HepG2 (cell line): ENCODE measurements around the gene CAND2. TPM values are rescaled to one million over a fixed set of nuclear protein-coding genes. Genes with fewer than 3 reads are reported as not detected.

Source experiments
- ATAC-seq: fragments of 200-7000 bp; cut with Tn5 transposase; 3 replicates; pipeline ENCODE4 v1.9.1; 2020; ENCODE audit warnings: mild to moderate bottlenecking, moderate library complexity
- BruUV-seq: library from RNA; stranded (reverse); fragments of 400-500 nt; replicated peaks from 2 replicates; lab custom pipeline; 2021; lab: Mats Ljungman, UMichigan
- CTCF ChIA-PET: fragments of 300-600 bp; formaldehyde crosslinking; extraction: SDS; loops from one replicate; lab custom pipeline; 2021; ENCODE audit warnings: low total read pairs, inconsistent platforms, low intra/inter-chr PET ratio; lab: Yijun Ruan, JAX
- POLR2A ChIA-PET: fragments of 350-600 bp; sonication (Branson Sonifier 250); formaldehyde crosslinking; loops from one replicate; lab custom pipeline; 2020; ENCODE audit warnings: antibody characterized with exemption, inconsistent platforms; lab: Yijun Ruan, JAX
- DNase-seq: peaks from one replicate; pipeline ENCODE4 v3.0.0-alpha.2; 2015; ENCODE audit warnings: low spot score
- FAIRE-seq: peaks from 3 replicates; lab custom pipeline; 2011; peaks lifted over from hg19 to GRCh38; lab: Jason Lieb, UNC
- H2AFZ ChIP-seq: one replicate; pipeline ENCODE4 v1.6.1; 2011; ENCODE audit warnings: low read length, inconsistent platforms
- H3K27ac ChIP-seq: fragments of 300-600 bp; 3 replicates; pipeline ENCODE4 v1.8.0; 2011; ENCODE audit warnings: mixed run types, mild to moderate bottlenecking, mixed read lengths, low read length, inconsistent platforms; ENCODE audit not compliant: insufficient read depth; ENCODE audit errors: extremely low read length
- H3K27me3 ChIP-seq, 2 experiments: fragments of 200-600 bp in 1 of 2; 2 replicates in 1 of 2; 3 replicates in 1 of 2; pipeline versions ENCODE4 v1.6.0 to v1.8.0; 2011; ENCODE audit warnings: low read length in 2 of 2, mild to moderate bottlenecking in 2 of 2, moderate library complexity in 2 of 2, inconsistent platforms in 1 of 2; ENCODE audit not compliant: insufficient read depth in 2 of 2, control insufficient read depth in 1 of 2
- H3K36me3 ChIP-seq, 2 experiments: fragments of 200-600 bp in 1 of 2; replicated peaks in 1 of 2; 2 replicates in 1 of 2; 3 replicates in 1 of 2; pipeline versions ENCODE4 v1.5.1 to v1.8.0; 2011; ENCODE audit warnings: low read length in 2 of 2, inconsistent platforms in 1 of 2; ENCODE audit not compliant: insufficient read depth in 2 of 2, control insufficient read depth in 1 of 2
- H3K4me1 ChIP-seq: 2 replicates; pipeline ENCODE4 v1.5.1; 2012; ENCODE audit warnings: low read length, inconsistent platforms; ENCODE audit not compliant: insufficient read depth
- H3K4me2 ChIP-seq: 2 replicates; pipeline ENCODE4 v1.6.0; 2011; ENCODE audit warnings: low read depth, low read length, inconsistent platforms
- H3K4me3 ChIP-seq, 3 experiments: fragments of 200-600 bp in 1 of 3; sonication (generic), shearing (Covaris generic) in 1 of 3; replicated peaks in 1 of 3; 2 replicates each; pipeline ENCODE4 v1.5.1; 2011 to 2016; ENCODE audit warnings: low read length in 3 of 3, inconsistent platforms in 2 of 3, low read depth in 2 of 3, mild to moderate bottlenecking in 2 of 3, control low read depth in 1 of 3, mixed read lengths in 1 of 3; ENCODE audit not compliant: insufficient read depth in 1 of 3
- H3K79me2 ChIP-seq: one replicate; pipeline ENCODE4 v1.6.1; 2011; ENCODE audit warnings: low read length, inconsistent platforms; ENCODE audit not compliant: insufficient read depth
- H3K9ac ChIP-seq: 2 replicates; pipeline ENCODE4 v1.6.0; 2011; ENCODE audit warnings: mild to moderate bottlenecking, low read depth, low read length, inconsistent platforms; ENCODE audit not compliant: insufficient read depth
- H3K9me3 ChIP-seq: 2 replicates; pipeline ENCODE4 v1.5.1; 2012; ENCODE audit warnings: mild to moderate bottlenecking, low read length
- H4K20me1 ChIP-seq: 2 replicates; pipeline ENCODE4 v1.6.0; 2011; ENCODE audit warnings: inconsistent platforms, mild to moderate bottlenecking, low read length, moderate library complexity; ENCODE audit not compliant: insufficient read depth
- ADNP ChIP-seq: sonication (generic); formaldehyde crosslinking; IDR thresholded peaks from 2 replicates; pipeline ENCODE4 v1.4.0; 2020; ENCODE audit warnings: missing genetic modification reagents
- CHCHD3 ChIP-seq: sonication (generic); formaldehyde crosslinking; IDR thresholded peaks from 2 replicates; pipeline ENCODE4 v1.8.0; 2022; ENCODE audit warnings: mild to moderate bottlenecking, missing genetic modification reagents, moderate library complexity
- DDIT3 ChIP-seq: sonication (generic); formaldehyde crosslinking; IDR thresholded peaks from 2 replicates; pipeline ENCODE4 v1.4.0; 2020; ENCODE audit warnings: mild to moderate bottlenecking, missing genetic modification reagents
- DPF2 ChIP-seq: sonication (generic); formaldehyde crosslinking; IDR thresholded peaks from 2 replicates; pipeline ENCODE4 v1.4.0; 2020; ENCODE audit warnings: mild to moderate bottlenecking, low read depth, missing genetic modification reagents, borderline replicate concordance
- KLF11 ChIP-seq: IDR thresholded peaks from 2 replicates; pipeline ENCODE4 v1.6.1; 2016; ENCODE audit warnings: missing compliant biosample characterization
- KLF13 ChIP-seq: sonication (generic); formaldehyde crosslinking; IDR thresholded peaks from 2 replicates; pipeline ENCODE4 v1.4.0; 2020; ENCODE audit warnings: mild to moderate bottlenecking, missing genetic modification reagents
- POLR2AphosphoS2 ChIP-seq: IDR thresholded peaks from 2 replicates; pipeline ENCODE4 v1.6.1; 2011; ENCODE audit warnings: low read depth, low read length, improper control_type of control experiment
- RFX5 ChIP-seq: IDR thresholded peaks from 2 replicates; pipeline ENCODE4 v1.6.1; 2011; ENCODE audit warnings: low read depth, low read length, improper control_type of control experiment
- SAFB2 ChIP-seq: sonication (generic); formaldehyde crosslinking; IDR thresholded peaks from 2 replicates; pipeline ENCODE4 v1.5.1; 2020; ENCODE audit warnings: missing genetic modification reagents, low read depth, mild to moderate bottlenecking, borderline replicate concordance
- SATB2 ChIP-seq: sonication (generic); formaldehyde crosslinking; IDR thresholded peaks from 2 replicates; pipeline ENCODE4 v1.5.0; 2020; ENCODE audit warnings: missing genetic modification reagents
- SETDB1 ChIP-seq: sonication (generic); formaldehyde crosslinking; IDR thresholded peaks from 2 replicates; pipeline ENCODE4 v1.5.1; 2020; ENCODE audit warnings: missing genetic modification reagents, mild to moderate bottlenecking, borderline replicate concordance
- ZFP82 ChIP-seq: sonication (generic); formaldehyde crosslinking; IDR thresholded peaks from 2 replicates; pipeline ENCODE4 v1.5.1; 2020; ENCODE audit warnings: mild to moderate bottlenecking, missing genetic modification reagents, borderline replicate concordance
- ZNF280D ChIP-seq: sonication (generic); formaldehyde crosslinking; IDR thresholded peaks from 2 replicates; pipeline ENCODE4 v1.5.1; 2020; ENCODE audit warnings: mild to moderate bottlenecking, missing genetic modification reagents
- ZNF576 ChIP-seq: sonication (generic); formaldehyde crosslinking; IDR thresholded peaks from 2 replicates; pipeline ENCODE4 v1.4.0; 2020; ENCODE audit warnings: mild to moderate bottlenecking, missing genetic modification reagents
- ZNF770 ChIP-seq: sonication (generic); formaldehyde crosslinking; IDR thresholded peaks from 2 replicates; pipeline ENCODE4 v1.5.0; 2020; ENCODE audit warnings: mild to moderate bottlenecking, missing genetic modification reagents
- WGBS: methylation state at CpG from one replicate; pipeline ENCODE4 v1.1.6; 2017; ENCODE audit warnings: low lambda C conversion rate; 5-methylcytosine and 5-hydroxymethylcytosine counted together
- in situ Hi-C: cut with HindIII; loops from 2 replicates; pipeline ENCODE4 v1.10.0; 2017; ENCODE audit warnings: low pct_unique_long_range_greater_than_20kb; ENCODE audit not compliant: extremely low pct_ligation_motif_present
- intact Hi-C: fragments of 100-400 bp; cut with micrococcal nuclease; formaldehyde crosslinking; loops from one replicate; pipeline ENCODE4 v1.10.0; 2022; ENCODE audit not compliant: unreplicated experiment
- polyA plus RNA-seq, 8 experiments: library from polyadenylated mRNA; depleted of rRNA in 3 of 8; stranded (reverse) in 7 of 8; unstranded in 1 of 8; fragments of >200 nt; fragmentation: Illumina TruSeq in 4 of 8; extraction: Trizol in 4 of 8; gene quantifications; 2 replicates each; pipeline versions ENCODE4 v1.2.1 to v1.2.3, GENCODE V29; 2011 to 2016; ENCODE audit warnings: low read depth in 4 of 8, missing spikeins in 1 of 8, mixed read lengths in 1 of 8; ENCODE audit not compliant: insufficient read depth in 1 of 8
- total RNA-seq, 5 experiments: library from RNA; depleted of rRNA; stranded (reverse); fragments of >200 nt; fragmentation: Illumina TruSeq; extraction: Trizol; gene quantifications; 2 replicates each; pipeline ENCODE4 v1.2.3, GENCODE V29; 2016; ENCODE audit warnings: low read depth in 1 of 5

CAND2 gene
- total and polyA plus RNA-seq, 2 of the 13 experiments (the other 11 are each of a cell fraction or from before 2014, with no cell fraction given): 0.01 TPM; not detected in 1

- in situ Hi-C loops: no loop called here
- no peak overlapping the region for H2AFZ ChIP-seq
- no peak overlapping the region for H3K4me2 ChIP-seq
- no peak overlapping the region for H3K9ac ChIP-seq
- no TSS peak for BruUV-seq
- 60% methylated on average over 4 of the region's 4 CpGs for WGBS
- DNase-seq: peak; percentile 35
- H3K79me2 ChIP-seq: no peaks in the 10 kb centered on the region
- peaks cover 13% of the 10 kb centered on the region; the same call in 1 of the 2 replicates for H3K4me1 ChIP-seq
- CTCF ChIA-PET: no interaction called here
- no peak overlapping the region for H3K27ac ChIP-seq
- intact Hi-C loops: no loop called here
- no peak overlapping the region for H3K4me3 ChIP-seq
- H3K9me3 ChIP-seq: no peaks in the 10 kb centered on the region
- no peak for FAIRE-seq
- POLR2A ChIA-PET: no interaction called here
- H4K20me1 ChIP-seq: no peaks in the 10 kb centered on the region; the same call in 1 of the 2 replicates
- ATAC-seq: no peak
- H3K36me3 ChIP-seq: peaks cover 10 to 21% of the 10 kb centered on the region in 2 experiments
- H3K27me3 ChIP-seq: no peaks in the 10 kb centered on the region; a peak in 1 of 5 replicates
- TF ChIP-seq DDIT3 (CRISPR knock-in tag) (no peak), DPF2 (CRISPR knock-in tag) (no peak), CHCHD3 (CRISPR knock-in tag) (no peak), RFX5 (no peak), ZNF576 (no peak), SETDB1 (no peak), KLF13 (CRISPR knock-in tag) (no peak), ZNF280D (no peak), ADNP (CRISPR knock-in tag) (no peak), ZFP82 (CRISPR knock-in tag) (no peak), KLF11 (CRISPR knock-in tag) (no peak), ZNF770 (CRISPR knock-in tag) (no peak), SATB2 (CRISPR knock-in tag) (no peak), SAFB2 (no peak), POLR2AphosphoS2 (no peak)
Observed at GRCh38 chr3:12828751-12829150, 32.3 kb downstream of the CAND2 start.
